Calu3 (cell line): Measurements from ENCODE around the gene UBN2. TPM values are rescaled to one million over a fixed set of nuclear protein-coding genes. Genes with fewer than 3 reads are reported as not detected.
"Not testable (repeated sequence)": the region's sequence is repeated elsewhere in the genome, so short reads cannot be mapped to it uniquely, and the experiment has no call there.

ENCODE experiments used
- BruUV-seq: library from RNA; stranded (reverse); fragments of 400-500 nt; replicated peaks from 2 replicates; lab custom pipeline; 2021; lab: Mats Ljungman, UMichigan
- CTCF ChIA-PET: fragments of 300-600 bp; sonication (Branson Sonifier 250); formaldehyde crosslinking; loops from one replicate; lab custom pipeline; 2022; ENCODE audit warnings: antibody characterized with exemption; lab: Charles Lee
- DNase-seq: peaks from one replicate; pipeline ENCODE4 v3.0.0; 2022
- H3K27ac Mint-ChIP-seq: one replicate; pipeline ENCODE4 v1.8.0; 2022; ENCODE audit warnings: mixed read lengths; ENCODE audit not compliant: unreplicated experiment
- H3K27me3 Mint-ChIP-seq: one replicate; pipeline ENCODE4 v1.8.0; 2022; ENCODE audit warnings: mixed read lengths; ENCODE audit not compliant: unreplicated experiment
- H3K36me3 Mint-ChIP-seq: one replicate; pipeline ENCODE4 v1.8.0; 2022; ENCODE audit warnings: mild to moderate bottlenecking, moderate library complexity, mixed read lengths; ENCODE audit not compliant: insufficient read depth, unreplicated experiment
- H3K4me1 Mint-ChIP-seq: one replicate; pipeline ENCODE4 v1.8.0; 2022; ENCODE audit warnings: mild to moderate bottlenecking, low read depth, mixed read lengths; ENCODE audit not compliant: unreplicated experiment
- H3K4me3 Mint-ChIP-seq: one replicate; pipeline ENCODE4 v1.8.0; 2022; ENCODE audit warnings: mild to moderate bottlenecking, low read depth, moderate library complexity, mixed read lengths; ENCODE audit not compliant: unreplicated experiment
- H3K9me3 Mint-ChIP-seq: one replicate; pipeline ENCODE4 v1.8.0; 2022; ENCODE audit warnings: low read depth, mixed read lengths; ENCODE audit not compliant: unreplicated experiment
- CTCF ChIP-seq: fragments of 200-600 bp; IDR thresholded peaks from one replicate; pipeline ENCODE4 v1.8.0; 2022; ENCODE audit warnings: antibody characterized with exemption; ENCODE audit not compliant: unreplicated experiment
- intact Hi-C: fragments of 100-400 bp; cut with micrococcal nuclease; formaldehyde crosslinking; loops from one replicate; pipeline ENCODE4 v1.10.0; 2022; ENCODE audit not compliant: unreplicated experiment
- total RNA-seq: library from RNA; stranded (reverse); gene quantifications from 2 replicates; pipeline ENCODE4 v1.2.3, GENCODE V29; 2022

The UBN2 gene
- total RNA-seq, 1 experiment from 2014 or later = 19.2 TPM

- CTCF ChIA-PET = interaction anchor here (0.7 kb wide), 1 partner anchor 206 kb away, joined by 8 read pairs; no protein-coding TSS in a partner anchor
- intact Hi-C loops = no loop called here
Observed at GRCh38 chr7:139200382-139200781, 30.7 kb upstream of the UBN2 start.

DNA sequence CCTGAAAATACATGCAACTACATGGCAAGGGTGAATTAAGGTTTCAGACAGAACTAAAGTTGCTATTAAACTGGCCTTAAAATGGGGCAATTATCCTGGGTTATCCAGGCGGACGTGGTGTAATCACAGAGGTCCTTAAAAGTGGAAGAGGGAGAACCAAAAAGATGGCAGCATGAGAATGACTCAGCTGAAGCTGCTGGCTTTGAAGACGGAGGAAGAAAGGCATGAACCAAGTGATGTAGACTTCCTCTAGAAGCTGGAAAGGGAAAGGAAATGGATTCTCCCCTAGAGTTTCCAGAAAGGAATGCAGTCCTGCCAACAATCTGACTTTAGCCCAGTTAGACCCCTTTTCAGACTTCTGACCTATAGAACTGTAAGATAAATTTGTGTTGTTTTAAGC is 27.0 kb upstream of the UBN2 start:
- intact Hi-C loops = no loop called here
- Mint-ChIP-seq H3K36me3 (peaks cover 4% of the 10 kb centered on the region), H3K27ac (no peak overlapping the region), H3K4me3 (no peak overlapping the region), H3K4me1 (no peaks in the 10 kb centered on the region), H3K9me3 (peaks cover 9% of the 10 kb centered on the region), H3K27me3 (no peaks in the 10 kb centered on the region)
- DNase-seq = no peak
- TF ChIP-seq CTCF = no peak
- CTCF ChIA-PET = no interaction called here
- no TSS peak for BruUV-seq

More at GRCh38 chr7:139200382-139200781, 30.7 kb upstream of the UBN2 start:
- Mint-ChIP-seq H3K9me3 (no peaks in the 10 kb centered on the region), H3K4me3 (no peak overlapping the region), H3K27ac (no peak overlapping the region), H3K27me3 (no peaks in the 10 kb centered on the region), H3K4me1 (no peaks in the 10 kb centered on the region), H3K36me3 (peaks cover under 1% of the 10 kb centered on the region)
- BruUV-seq = no TSS peak
- TF ChIP-seq CTCF = no peak
- no peak for DNase-seq

DNA sequence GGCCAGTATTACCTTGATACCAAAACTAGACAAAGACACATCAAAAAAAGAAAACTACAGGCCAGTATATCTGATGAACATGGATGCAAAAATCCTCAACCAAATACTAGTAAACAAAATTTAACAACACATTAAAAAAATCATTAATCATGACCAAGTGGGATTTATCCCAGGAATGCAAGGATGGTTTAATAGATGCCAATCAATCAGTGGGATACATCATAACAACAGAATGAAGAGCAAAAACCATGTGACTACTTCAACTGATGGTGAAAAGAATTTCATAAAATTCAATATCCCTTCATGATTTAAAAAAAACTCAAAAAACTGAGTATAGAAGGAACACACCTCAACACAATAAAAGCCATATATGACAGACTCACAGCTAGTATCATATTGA is 25.2 kb upstream of the UBN2 start:
- TF ChIP-seq CTCF = no peak
- no TSS peak for BruUV-seq
- Mint-ChIP-seq H3K27ac (no peak overlapping the region), H3K4me1 (no peaks in the 10 kb centered on the region), H3K36me3 (peaks cover 4% of the 10 kb centered on the region), H3K27me3 (peaks cover 16% of the 10 kb centered on the region), H3K9me3 (peaks cover 12% of the 10 kb centered on the region), H3K4me3 (no peak overlapping the region)
- DNase-seq = no peak
- intact Hi-C loops = no loop called here
- CTCF ChIA-PET = no interaction called here

DNA sequence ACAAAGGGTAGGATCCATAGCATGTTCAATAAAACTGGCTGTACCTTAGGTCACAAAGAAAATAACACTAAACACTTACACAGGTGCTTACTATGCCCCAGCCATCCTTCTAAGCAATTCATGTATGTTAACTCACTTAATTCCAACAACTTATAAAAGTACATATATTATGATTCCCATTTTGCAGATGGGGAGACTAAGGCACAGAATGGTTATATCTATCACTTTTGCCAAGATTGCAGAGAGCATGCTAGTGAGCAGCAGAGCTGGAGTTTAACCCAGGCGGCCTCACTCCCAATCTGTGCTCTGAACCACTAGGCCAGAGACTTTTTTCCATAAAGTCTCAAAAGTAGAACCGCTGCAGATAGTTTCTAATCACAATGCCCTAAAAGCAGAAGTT is 18.9 kb upstream of the UBN2 start:
- intact Hi-C loops = no loop called here
- Mint-ChIP-seq H3K4me3 (no peak overlapping the region), H3K27me3 (peaks cover 18% of the 10 kb centered on the region), H3K4me1 (no peaks in the 10 kb centered on the region), H3K27ac (no peak overlapping the region), H3K36me3 (no peaks in the 10 kb centered on the region), H3K9me3 (peaks cover 2% of the 10 kb centered on the region)
- TF ChIP-seq CTCF = no peak
- BruUV-seq = no TSS peak
- CTCF ChIA-PET = no interaction called here
- no peak for DNase-seq

- H3K4me1 Mint-ChIP-seq, CTCF ChIA-PET, H3K36me3 Mint-ChIP-seq, BruUV-seq, intact Hi-C loops, H3K4me3 Mint-ChIP-seq, H3K27ac Mint-ChIP-seq, H3K9me3 Mint-ChIP-seq, DNase-seq: not testable (repeated sequence)
- peaks cover 22% of the 10 kb centered on the region for H3K27me3 Mint-ChIP-seq
Observed at GRCh38 chr7:139213489-139213888, 17.5 kb upstream of the UBN2 start.
